Heart left ventricle (tissue), 16 donors: ENCODE results near the gene OR1I1. TPM values are rescaled to one million over a fixed set of nuclear protein-coding genes. Genes with fewer than 3 reads are reported as not detected.

Experiments
- ATAC-seq, 4 donors: fragments of 200-7000 bp; cut with Tn5 transposase; one replicate each; pipeline ENCODE4 v1.9.1; 2020 to 2022; ENCODE audit warnings: moderate library complexity in 4 of 4, mild to moderate bottlenecking in 3 of 4, moderate number of reproducible peaks in 1 of 4
- DNase-seq, 5 donors: peaks; one replicate each; pipeline ENCODE4 v3.0.0-alpha.2; 2020
- H3K27ac ChIP-seq, 12 donors: fragments of 200-600 bp; sonication (generic) in 4 of 12; one replicate each; pipeline versions ENCODE4 v1.5.0 to v1.8.0; 2016 to 2022; ENCODE audit warnings: mild to moderate bottlenecking in 2 of 12
- H3K27me3 ChIP-seq, 9 donors: fragments of 200-600 bp; sonication (generic) in 2 of 9; one replicate each; pipeline versions ENCODE4 v1.5.1 to v1.8.0; 2016 to 2022; ENCODE audit warnings: mild to moderate bottlenecking in 3 of 9
- H3K36me3 ChIP-seq, 9 donors: fragments of 200-600 bp; sonication (generic) in 2 of 9; one replicate each; pipeline versions ENCODE4 v1.5.0 to v1.8.0; 2018 to 2022; ENCODE audit warnings: mild to moderate bottlenecking in 2 of 9
- H3K4me1 ChIP-seq, 12 donors: fragments of 200-600 bp; sonication (generic) in 4 of 12; one replicate each; pipeline versions ENCODE4 v1.5.0 to v1.8.0; 2016 to 2022; ENCODE audit warnings: mild to moderate bottlenecking in 3 of 12
- H3K4me3 ChIP-seq, 12 donors: fragments of 200-600 bp; sonication (generic) in 4 of 12; one replicate each; pipeline versions ENCODE4 v1.5.0 to v1.8.0; 2017 to 2022; ENCODE audit warnings: mild to moderate bottlenecking in 9 of 12, moderate library complexity in 4 of 12
- H3K9me3 ChIP-seq, 12 donors: fragments of 200-600 bp; sonication (generic) in 4 of 12; one replicate each; pipeline versions ENCODE4 v1.5.0 to v1.8.0; 2016 to 2022; ENCODE audit warnings: mild to moderate bottlenecking in 1 of 12
- CTCF ChIP-seq, 12 donors: fragments of 200-600 bp; sonication (generic) in 4 of 12; IDR thresholded peaks; one replicate each; pipeline versions ENCODE4 v1.5.0 to v1.8.0; 2018 to 2022; ENCODE audit warnings: antibody characterized with exemption in 12 of 12, mild to moderate bottlenecking in 5 of 12
- POLR2A ChIP-seq, 2 donors: fragments of 450-650 bp; IDR thresholded peaks; one replicate each; pipeline ENCODE4 v1.6.1; 2017; ENCODE audit warnings: antibody characterized with exemption in 2 of 2, mild to moderate bottlenecking in 2 of 2, moderate library complexity in 2 of 2
- WGBS, 4 donors: extraction: QIAGEN DNeasy Blood & Tissue Kit in 2 of 4; methylation state at CpG; one replicate each; pipeline versions ENCODE4 v1.1.5 to v1.1.7; 2013 to 2018; 5-methylcytosine and 5-hydroxymethylcytosine counted together
- intact Hi-C, 10 donors: fragments of 100-400 bp; cut with DNase I; formaldehyde crosslinking; loops; one replicate each; pipeline versions ENCODE4 v1.11.1 to v1.14.2; 2022
- polyA plus RNA-seq, 2 donors: library from polyadenylated mRNA; stranded (reverse); fragments of 200-250 nt; gene quantifications; one replicate each; pipeline ENCODE4 v1.2.3, GENCODE V29; 2013
- total RNA-seq, 9 donors: library from RNA; depleted of rRNA in 2 of 9; stranded (reverse); fragments of >200 nt in 2 of 9; fragmentation: NEBNext Ultra II Directional in 3 of 9; extraction: Animal tissue kit (Norgen Biotek cat#: 25700) in 3 of 9; gene quantifications; one replicate each; pipeline versions ENCODE4 v1.1.0 to v1.2.4, GENCODE V29; 2016 to 2023
- donor health status: ischemic (EF 13 %, LVEDD 7.1; RV severe dilation, severe dysfunction).
- donor health status: healthy with polysubstance abuse.
- donor health status: DM: no; HTN: yes; CAD: no.
- donor health status: DM: no; HTN: no; CAD: no.
- donor health status: ischemic (EF 25% LVEDD 6.9; RV normal size, moderate dysfunction).
- donor health status: ischemic (EF 25% LVEDD 5.7; RV mildly dilated, moderate dysfunction).
- donor health status: healthy.
- donor health status: DM: yes; HTN: yes; CAD: no.
- donor health status: ischemic (EF 35%, LVEDD 5.7; RV mildly dilated, moderate dysfunction).
- donor health status: nonischemic (EF 11% LVEDD 7.7; RV severe dilation, severe dysfunction).
- donor health status: DM: yes; HTN: yes; CAD: no.
- donor health status: PGD.
- donor health status: ischemic (EF 29% LVEDD 5.4; RV normal size, mild dysfunction).
- donor health status: nonischemic (EF 23%, LVEDD 6.1; RV moderate dilation, normal function).

OR1I1 gene
- total and polyA plus RNA-seq, 11 donors: not detected

DNA sequence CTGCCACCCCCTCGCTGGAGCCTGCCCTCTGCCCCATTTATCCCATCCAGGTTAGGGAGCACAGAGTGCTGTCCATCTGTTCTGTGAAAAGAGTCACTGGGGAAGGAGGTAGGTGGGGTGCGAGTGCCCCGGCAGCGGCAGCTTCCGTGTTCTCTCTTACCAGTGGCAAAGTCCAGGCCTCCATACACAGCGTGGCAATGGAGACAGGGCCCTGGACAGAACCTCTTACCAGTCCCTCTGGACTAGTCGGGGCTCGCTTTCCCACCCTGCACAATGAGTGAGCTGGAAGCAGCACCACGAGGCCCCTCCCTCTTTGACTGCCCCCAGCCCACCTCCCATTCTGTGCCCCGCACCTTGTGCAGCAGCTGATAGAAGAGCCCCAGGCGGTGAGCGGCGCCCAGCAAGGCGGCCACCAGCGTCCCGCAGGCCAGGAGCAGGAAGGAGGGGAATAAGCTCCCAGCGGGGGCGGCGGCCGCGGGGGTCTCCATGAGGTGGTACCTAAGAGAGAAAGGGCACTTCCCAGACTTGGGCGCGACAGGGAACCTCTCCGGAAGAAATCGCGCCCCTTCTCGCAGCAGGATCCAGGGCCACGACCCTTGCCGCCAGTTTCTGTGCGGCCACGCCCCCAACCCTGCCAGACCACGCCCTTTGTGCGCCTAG, 42.7 kb downstream of the OR1I1 start:
- ATAC-seq (peak; percentile 0 to 4 (median 2)), DNase-seq (peak in 1 of 5 donors; percentile 91)
- peak overlapping the region; percentile 92 to 99 (median 96) for H3K27ac ChIP-seq
- H3K9me3 ChIP-seq: no peaks in the 10 kb centered on the region
- peak overlapping the region; percentile 35 to 93 (median 72) for H3K4me3 ChIP-seq
- peaks cover 0 to 30% (median 16%) of the 10 kb centered on the region in 12 donors for H3K4me1 ChIP-seq
- 2 to 7% (median 4%) methylated on average over 14 to 33 of the region's 33 CpGs for WGBS, 4 donors
- H3K36me3 ChIP-seq: peaks cover 0 to 37% (median 30%) of the 10 kb centered on the region in 9 donors
- intact Hi-C loops: loop anchor here in 3 of 10 donors (1.0 to 5.0 kb wide), 4 partner anchors 16 to 253 kb away; partner anchors contain the start of genes SYDE1 (in 2 of the 3) and AKAP8 (in 1 of the 3)
- no peak for TF ChIP-seq POLR2A (IDR thresholded peaks at IDR 0.05)
- TF ChIP-seq CTCF (IDR thresholded peaks at IDR 0.05): no peak
- no peaks in the 10 kb centered on the region for H3K27me3 ChIP-seq

GRCh38 chr19:15125232-15126067, 43.4 kb downstream of the OR1I1 start:
- 0% methylated on average over 41 to 61 of the region's 61 CpGs for WGBS, 4 donors
- DNase-seq: peak; percentile 98 to 99 (median 99)
- Histone ChIP-seq H3K4me1 (peaks cover 0 to 30% (median 16%) of the 10 kb centered on the region in 12 donors), H3K9me3 (no peaks in the 10 kb centered on the region), H3K27ac (peak overlapping the region; percentile 92 to 99 (median 96)), H3K36me3 (peaks cover 0 to 29% (median 22%) of the 10 kb centered on the region in 9 donors), H3K27me3 (no peaks in the 10 kb centered on the region), H3K4me3 (peak overlapping the region; percentile 35 to 93 (median 72))
- ATAC-seq: peak; percentile 91 to 93 (median 92)
- intact Hi-C loops: loop anchor here in 3 of 10 donors (1.0 to 5.0 kb wide), 4 partner anchors 17 to 252 kb away; partner anchors contain the start of genes SYDE1 (in 2 of the 3) and AKAP8 (in 1 of the 3)
- TF ChIP-seq CTCF (IDR thresholded peaks at IDR 0.05) (peak in 3 of 12 donors; percentile 11 to 15 (median 15)), POLR2A (IDR thresholded peaks at IDR 0.05) (peak in 1 of 2 donors; percentile 50)

DNA sequence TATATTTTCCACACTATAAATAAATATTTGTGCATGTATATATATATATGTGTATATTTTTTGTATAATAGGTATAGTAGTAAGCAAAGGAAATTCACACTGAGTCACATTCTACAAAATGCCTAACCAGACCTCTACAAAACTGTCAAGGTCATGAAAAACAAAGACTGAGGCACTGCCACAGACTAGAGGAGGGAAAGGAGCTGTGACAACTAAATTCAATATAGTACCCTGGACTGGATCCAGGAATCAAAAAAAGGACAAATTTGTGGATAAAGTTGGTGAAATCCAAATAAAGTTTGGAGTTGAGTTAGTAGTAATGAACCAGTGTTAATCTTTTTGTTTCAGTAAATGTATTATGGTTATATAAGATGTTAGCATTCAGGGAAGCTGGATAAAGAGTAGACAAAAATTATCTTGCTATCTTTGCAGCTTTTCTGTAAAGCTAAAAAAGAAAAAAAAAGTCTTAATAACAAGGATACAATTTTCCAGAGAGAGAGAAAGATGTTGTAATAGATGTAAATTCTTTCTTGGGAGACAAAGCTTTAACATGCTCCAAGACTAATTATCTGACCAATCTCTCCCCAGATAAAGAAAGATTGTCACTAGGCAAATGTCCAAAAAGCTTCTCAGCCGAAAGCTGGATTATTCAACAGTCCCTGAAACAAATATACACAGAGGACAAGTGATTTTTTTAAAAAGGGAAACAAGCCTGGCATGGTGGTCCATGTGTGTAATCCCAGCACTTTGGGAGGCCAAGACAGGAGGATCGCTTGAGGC, 44.3 kb downstream of the OR1I1 start:
- ATAC-seq: no peak
- WGBS, 4 donors: 68 to 75% (median 75%) methylated on average over 2 of the region's 2 CpGs
- Histone ChIP-seq H3K36me3 (peaks cover 0 to 21% (median 14%) of the 10 kb centered on the region in 9 donors), H3K27ac (peak overlapping the region in 11 of 12 donors; percentile 73 to 99 (median 95)), H3K9me3 (no peaks in the 10 kb centered on the region), H3K4me3 (peak overlapping the region in 11 of 12 donors; percentile 52 to 93 (median 73)), H3K4me1 (peaks cover 0 to 30% (median 16%) of the 10 kb centered on the region in 12 donors), H3K27me3 (no peaks in the 10 kb centered on the region)
- no peak for TF ChIP-seq CTCF (IDR thresholded peaks at IDR 0.05)
- TF ChIP-seq POLR2A (IDR thresholded peaks at IDR 0.05): no peak
- DNase-seq: no peak
- intact Hi-C loops: loop anchor here in 1 of 10 donors (5.0 kb wide), 1 partner anchor 251 kb away; the partner anchor contains the start of gene AKAP8
